MCF 10A (cell line): Measurements from ENCODE around the gene ME2. TPM values are rescaled to one million over a fixed set of nuclear protein-coding genes. Genes with fewer than 3 reads are reported as not detected.
"Not testable (repeated sequence)": the region's sequence is repeated elsewhere in the genome, so short reads cannot be mapped to it uniquely, and the experiment has no call there.

Experiments used
- BruUV-seq: library from RNA; stranded (reverse); fragments of 400-500 nt; replicated peaks from 2 replicates; lab custom pipeline; 2021; lab: Mats Ljungman, UMichigan
- CTCF ChIA-PET: fragments of 300-600 bp; sonication (Branson Sonifier 250); formaldehyde crosslinking; extraction: SDS; loops from one replicate; lab custom pipeline; 2021; ENCODE audit warnings: antibody characterized with exemption, inconsistent platforms; lab: Yijun Ruan, JAX
- POLR2A ChIA-PET: fragments of 300-600, 350-650 bp; sonication (Branson Sonifier 250); formaldehyde crosslinking; extraction: SDS; loops from one replicate; lab custom pipeline; 2020; ENCODE audit warnings: antibody characterized with exemption, inconsistent platforms; lab: Yijun Ruan, JAX
- DNase-seq: peaks from one replicate; pipeline ENCODE4 v3.0.0-alpha.2; 2018; ENCODE audit not compliant: unreplicated experiment
- H3K27ac Mint-ChIP-seq: one replicate; pipeline ENCODE4 v1.8.0; 2022; ENCODE audit warnings: mild to moderate bottlenecking, low read depth, mixed read lengths; ENCODE audit not compliant: unreplicated experiment
- H3K27me3 Mint-ChIP-seq: one replicate; pipeline ENCODE4 v1.8.0; 2022; ENCODE audit warnings: mixed read lengths; ENCODE audit not compliant: insufficient read depth, unreplicated experiment
- H3K36me3 Mint-ChIP-seq: one replicate; pipeline ENCODE4 v1.8.0; 2022; ENCODE audit warnings: mild to moderate bottlenecking, moderate library complexity, mixed read lengths; ENCODE audit not compliant: insufficient read depth, unreplicated experiment
- H3K4me1 Mint-ChIP-seq: one replicate; pipeline ENCODE4 v1.8.0; 2022; ENCODE audit warnings: mixed read lengths; ENCODE audit not compliant: insufficient read depth, unreplicated experiment
- H3K4me3 Mint-ChIP-seq: one replicate; pipeline ENCODE4 v1.8.0; 2022; ENCODE audit warnings: mild to moderate bottlenecking, moderate library complexity, mixed read lengths; ENCODE audit not compliant: unreplicated experiment
- H3K9me3 Mint-ChIP-seq: one replicate; pipeline ENCODE4 v1.8.0; 2022; ENCODE audit warnings: mixed read lengths; ENCODE audit not compliant: unreplicated experiment
- CTCF ChIP-seq: fragments of 200-600 bp; IDR thresholded peaks from one replicate; pipeline ENCODE4 v1.8.0; 2022; ENCODE audit warnings: antibody characterized with exemption, mild to moderate bottlenecking; ENCODE audit not compliant: unreplicated experiment
- intact Hi-C: fragments of 100-400 bp; cut with micrococcal nuclease; formaldehyde crosslinking; loops from 2 replicates; pipeline ENCODE4 v1.14.1; 2022
- total RNA-seq: library from RNA; stranded (reverse); gene quantifications from 2 replicates; pipeline ENCODE4 v1.2.3, GENCODE V29; 2022

Gene ME2
- total RNA-seq, 1 experiment from 2014 or later, result 64.8 TPM

- Mint-ChIP-seq H3K27me3 (no peaks in the 10 kb centered on the region), H3K4me3 (no peak overlapping the region), H3K27ac (no peak overlapping the region), H3K9me3 (no peaks in the 10 kb centered on the region), H3K36me3 (no peaks in the 10 kb centered on the region), H3K4me1 (peaks cover 22% of the 10 kb centered on the region)
- intact Hi-C loops, result no loop called here
- POLR2A ChIA-PET, result no interaction called here
- CTCF ChIA-PET, result interaction anchor here (0.7 to 3.1 kb wide), 2 partner anchors 9 to 28 kb away, joined by 3 to 8 read pairs; no protein-coding TSS in a partner anchor
- no TSS peak for BruUV-seq
- no peak for TF ChIP-seq CTCF
- DNase-seq, result no peak
Measured at GRCh38 chr18:50850307-50851065, 28.4 kb upstream of the ME2 start.

- no peak for TF ChIP-seq CTCF
- Mint-ChIP-seq H3K4me1 (peaks cover 24% of the 10 kb centered on the region), H3K36me3 (no peaks in the 10 kb centered on the region), H3K9me3 (no peaks in the 10 kb centered on the region), H3K27me3 (no peaks in the 10 kb centered on the region), H3K27ac (peak overlapping the region; percentile 5), H3K4me3 (no peak overlapping the region)
- peak; percentile 79 for DNase-seq
- no TSS peak for BruUV-seq
- ChIA-PET CTCF (interaction anchor here (0.5 to 0.7 kb wide), 2 partner anchors 197 to 1273 kb away, joined by 3 read pairs; no protein-coding TSS in a partner anchor), POLR2A (interaction anchor here (0.7 to 3.9 kb wide), 6 partner anchors 13 to 120 kb away, joined by 3 to 12 read pairs (median 4); partner anchors contain the start of gene ME2)
- intact Hi-C loops, result loop anchor here (1.0 kb wide), 1 partner anchor 18 kb away; no protein-coding TSS in a partner anchor
Measured at GRCh38 chr18:50853863-50854271, 25.1 kb upstream of the ME2 start.

GRCh38 chr18:50855976-50856757 is 22.8 kb upstream of the ME2 start:
- TF ChIP-seq CTCF, result no peak
- intact Hi-C loops, result no loop called here
- no peaks in the 10 kb centered on the region for H3K9me3 Mint-ChIP-seq
- no peaks in the 10 kb centered on the region for H3K36me3 Mint-ChIP-seq
- ChIA-PET POLR2A (interaction anchor here (3.9 kb wide), 1 partner anchor 22 kb away, joined by 12 read pairs; the partner anchor contains the start of gene ME2), CTCF (interaction anchor here (0.7 to 1.0 kb wide), 4 partner anchors 10 to 211 kb away, joined by 3 to 6 read pairs (median 5); partner anchors contain the start of gene MRO)
- H3K4me1 Mint-ChIP-seq, result peaks cover 18% of the 10 kb centered on the region
- no peak overlapping the region for H3K4me3 Mint-ChIP-seq
- DNase-seq, result no peak
- no peaks in the 10 kb centered on the region for H3K27me3 Mint-ChIP-seq
- no TSS peak for BruUV-seq
- H3K27ac Mint-ChIP-seq, result no peak overlapping the region

GRCh38 chr18:50857166-50857565 is 21.8 kb upstream of the ME2 start:
- BruUV-seq, intact Hi-C loops, H3K4me3 Mint-ChIP-seq, H3K27me3 Mint-ChIP-seq, H3K9me3 Mint-ChIP-seq, H3K27ac Mint-ChIP-seq, H3K36me3 Mint-ChIP-seq: not testable (repeated sequence)
- DNase-seq, result peak; percentile 18
- H3K4me1 Mint-ChIP-seq, result peaks cover 18% of the 10 kb centered on the region
- CTCF ChIA-PET, result interaction anchor here (0.7 to 1.0 kb wide), 5 partner anchors 11 to 237 kb away, joined by 3 to 6 read pairs (median 5); partner anchors contain the start of gene MRO
- POLR2A ChIA-PET, result interaction anchor here (3.9 kb wide), 1 partner anchor 21 kb away, joined by 12 read pairs; the partner anchor contains the start of gene ME2
